HEK293 (cell line): ENCODE results near the gene MATN3.

Experiments used
- CTCF ChIA-PET: fragments of 350-600 bp; formaldehyde crosslinking; extraction: SDS; loops from one replicate; lab custom pipeline; 2021; ENCODE audit warnings: antibody characterized with exemption; lab: Yijun Ruan, JAX
- POLR2A ChIA-PET: fragments of 300-600 bp; formaldehyde crosslinking; extraction: SDS; loops from one replicate; lab custom pipeline; 2020; ENCODE audit warnings: antibody characterized with exemption, inconsistent platforms; lab: Yijun Ruan, JAX
- H3K27ac ChIP-seq: fragments of 200-500 bp; sonication (Bioruptor generic); 2 replicates; pipeline ENCODE4 v1.5.1; 2014; ENCODE audit warnings: low read depth, low read length, control low read depth, inconsistent platforms; ENCODE audit errors: extremely low read depth
- H3K36me3 ChIP-seq, 2 experiments: fragments of 200-500 bp in 1 of 2; sonication (Bioruptor generic) in 1 of 2; 1 replicate in 1 of 2; 2 replicates in 1 of 2; pipeline ENCODE4 v1.5.1; 2014 to 2017; ENCODE audit warnings: inconsistent platforms in 2 of 2, low read length in 2 of 2; ENCODE audit not compliant: control insufficient read depth in 2 of 2, insufficient read depth in 1 of 2
- H3K4me1 ChIP-seq: fragments of 200-500 bp; sonication (Bioruptor generic); 2 replicates; pipeline ENCODE4 v1.5.1; 2014; ENCODE audit warnings: mild to moderate bottlenecking, low read length, inconsistent platforms; ENCODE audit not compliant: control insufficient read depth, insufficient read depth
- H3K4me3 ChIP-seq: 2 replicates; pipeline ENCODE4 v1.5.1; 2011; ENCODE audit warnings: low read depth, mild to moderate bottlenecking, control low read depth, low read length, moderate library complexity
- H3K9me3 ChIP-seq: fragments of 200-500 bp; sonication (Bioruptor generic); 2 replicates; pipeline ENCODE4 v1.5.1; 2014; ENCODE audit warnings: low read depth, low read length, inconsistent platforms; ENCODE audit not compliant: control insufficient read depth, insufficient read depth
- GLIS1 ChIP-seq: fragments of 450-650 bp; formaldehyde crosslinking; IDR thresholded peaks from 2 replicates; pipeline ENCODE4 v1.5.1; 2016; ENCODE audit warnings: missing biosample characterization, missing genetic modification characterization
- IKZF3 ChIP-seq: fragments of 450-650 bp; IDR thresholded peaks from 2 replicates; pipeline ENCODE4 v1.5.0; 2018; ENCODE audit warnings: missing biosample characterization, mild to moderate bottlenecking, missing genetic modification characterization, moderate library complexity
- KLF9 ChIP-seq: fragments of 450-650 bp; formaldehyde crosslinking; IDR thresholded peaks from 2 replicates; pipeline ENCODE4 v1.5.1; 2016; ENCODE audit warnings: missing biosample characterization, missing genetic modification characterization, low read depth
- OSR2 ChIP-seq: fragments of 450-650 bp; formaldehyde crosslinking; IDR thresholded peaks from 2 replicates; pipeline ENCODE4 v1.5.1; 2016; ENCODE audit warnings: missing biosample characterization, missing genetic modification characterization
- REST ChIP-seq: fragments of 450-650 bp; formaldehyde crosslinking; IDR thresholded peaks from 2 replicates; pipeline ENCODE4 v1.5.1; 2016; ENCODE audit warnings: missing biosample characterization, missing genetic modification characterization
- TRIM28 ChIP-seq: IDR thresholded peaks from 2 replicates; pipeline ENCODE4 v1.6.1; 2011; ENCODE audit warnings: low read length, control low read depth, borderline replicate concordance
- TSHZ1 ChIP-seq: fragments of 450-650 bp; formaldehyde crosslinking; IDR thresholded peaks from 2 replicates; pipeline ENCODE4 v1.5.1; 2016; ENCODE audit warnings: missing biosample characterization, missing genetic modification characterization, borderline replicate concordance
- YY2 ChIP-seq: fragments of 450-650 bp; formaldehyde crosslinking; IDR thresholded peaks from 2 replicates; pipeline ENCODE4 v1.5.1; 2016; ENCODE audit warnings: missing biosample characterization, missing genetic modification characterization
- ZFP37 ChIP-seq: fragments of 450-650 bp; formaldehyde crosslinking; IDR thresholded peaks from 2 replicates; pipeline ENCODE4 v1.5.1; 2016; ENCODE audit warnings: missing biosample characterization, missing genetic modification characterization
- ZNF140 ChIP-seq: fragments of 450-650 bp; formaldehyde crosslinking; IDR thresholded peaks from 2 replicates; pipeline ENCODE4 v1.5.1; 2016; ENCODE audit warnings: missing biosample characterization, missing genetic modification characterization
- ZNF146 ChIP-seq: fragments of 450-650 bp; formaldehyde crosslinking; IDR thresholded peaks from 2 replicates; pipeline ENCODE4 v1.5.1; 2016; ENCODE audit warnings: missing biosample characterization, missing genetic modification characterization
- ZNF157 ChIP-seq: fragments of 450-650 bp; formaldehyde crosslinking; IDR thresholded peaks from 2 replicates; pipeline ENCODE4 v1.5.1; 2016; ENCODE audit warnings: missing biosample characterization, missing genetic modification characterization
- ZNF175 ChIP-seq: fragments of 450-650 bp; formaldehyde crosslinking; IDR thresholded peaks from 2 replicates; pipeline ENCODE4 v1.5.1; 2016; ENCODE audit warnings: missing biosample characterization, missing genetic modification characterization
- ZNF19 ChIP-seq: fragments of 450-650 bp; formaldehyde crosslinking; IDR thresholded peaks from 2 replicates; pipeline ENCODE4; 2016; ENCODE audit warnings: missing biosample characterization, missing genetic modification characterization, low read depth
- ZNF214 ChIP-seq: fragments of 450-650 bp; formaldehyde crosslinking; IDR thresholded peaks from 2 replicates; pipeline ENCODE4 v1.5.1; 2017; ENCODE audit warnings: missing biosample characterization, mild to moderate bottlenecking, missing genetic modification characterization, borderline replicate concordance
- ZNF274 ChIP-seq, 2 experiments: fragments of 200-500 bp in 1 of 2; fragments of 450-650 bp in 1 of 2; sonication (Bioruptor generic) in 1 of 2; formaldehyde crosslinking in 1 of 2; IDR thresholded peaks; 2 replicates each; pipeline versions ENCODE4 v1.5.1 to v1.6.1; 2014 to 2016; ENCODE audit warnings: borderline replicate concordance in 1 of 2, inconsistent platforms in 1 of 2, low read length in 1 of 2, missing biosample characterization in 1 of 2, missing genetic modification characterization in 1 of 2
- ZNF292 ChIP-seq: fragments of 450-650 bp; formaldehyde crosslinking; IDR thresholded peaks from 2 replicates; pipeline ENCODE4 v1.5.1; 2016; ENCODE audit warnings: low read depth, missing biosample characterization, missing genetic modification characterization, borderline replicate concordance
- ZNF398 ChIP-seq: fragments of 450-650 bp; formaldehyde crosslinking; IDR thresholded peaks from 2 replicates; pipeline ENCODE4 v1.5.1; 2017; ENCODE audit warnings: missing biosample characterization, missing genetic modification characterization
- ZNF544 ChIP-seq: fragments of 450-650 bp; formaldehyde crosslinking; IDR thresholded peaks from 2 replicates; pipeline ENCODE4 v1.5.0; 2017; ENCODE audit warnings: missing biosample characterization, missing genetic modification characterization
- ZNF555 ChIP-seq: fragments of 450-650 bp; formaldehyde crosslinking; conservative IDR thresholded peaks from 2 replicates; pipeline ENCODE4 v1.5.1; 2017; ENCODE audit warnings: missing biosample characterization, mild to moderate bottlenecking, missing genetic modification characterization, inconsistent platforms
- ZNF561 ChIP-seq: fragments of 450-650 bp; IDR thresholded peaks from 2 replicates; pipeline ENCODE4 v1.5.1; 2018; ENCODE audit warnings: missing biosample characterization, missing genetic modification characterization, borderline replicate concordance
- ZNF626 ChIP-seq: fragments of 450-650 bp; sonication (Bioruptor Pico); formaldehyde crosslinking; IDR thresholded peaks from 2 replicates; pipeline ENCODE4 v1.5.1; 2018; ENCODE audit warnings: missing biosample characterization, missing genetic modification characterization, inconsistent platforms
- ZNF785 ChIP-seq: fragments of 450-650 bp; formaldehyde crosslinking; IDR thresholded peaks from 2 replicates; pipeline ENCODE4 v1.5.1; 2016; ENCODE audit warnings: missing biosample characterization, missing genetic modification characterization
- ZSCAN23 ChIP-seq: fragments of 450-650 bp; formaldehyde crosslinking; IDR thresholded peaks from 2 replicates; pipeline ENCODE4 v1.5.1; 2016; ENCODE audit warnings: missing biosample characterization, missing genetic modification characterization
- ZSCAN5A ChIP-seq: fragments of 450-650 bp; formaldehyde crosslinking; IDR thresholded peaks from 2 replicates; pipeline ENCODE4 v1.5.1; 2016; ENCODE audit warnings: missing biosample characterization, missing genetic modification characterization

Gene MATN3

GRCh38 chr2:19988600-19988999, 23.9 kb downstream of the MATN3 start (continued):
- TF ChIP-seq ZSCAN5A (tag by site-specific recombination) (no peak), ZNF292 (no peak), YY2 (tag by site-specific recombination) (no peak), ZNF544 (tag by site-specific recombination) (no peak), ZNF785 (tag by site-specific recombination) (no peak), ZNF175 (tag by site-specific recombination) (no peak), ZNF19 (tag by site-specific recombination) (no peak), ZNF398 (no peak)

GRCh38 chr2:19987936-19988335, 24.5 kb downstream of the MATN3 start:
- TF ChIP-seq ZSCAN23 (tag by site-specific recombination): no peak
- no peak for TF ChIP-seq ZNF274 (IDR thresholded peaks at IDR 0.05; ENCODE audit: low read length)
- TF ChIP-seq ZNF274 (tag by site-specific recombination; IDR thresholded peaks at IDR 0.05; ENCODE audit: borderline replicate concordance): no peak
- TF ChIP-seq ZNF140 (tag by site-specific recombination): no peak
- no peak for TF ChIP-seq KLF9 (tag by site-specific recombination)
- no peak for TF ChIP-seq ZNF561 (tag by site-specific recombination)
- TF ChIP-seq GLIS1 (tag by site-specific recombination): no peak
- TF ChIP-seq ZNF157: no peak
- TF ChIP-seq ZNF785 (tag by site-specific recombination): no peak
- no peak for TF ChIP-seq REST (tag by site-specific recombination)
- TF ChIP-seq ZNF146 (tag by site-specific recombination): no peak
- no peak overlapping the region for H3K4me3 ChIP-seq
- POLR2A ChIA-PET: no interaction called here
- no peak overlapping the region for H3K27ac ChIP-seq
- H3K4me1 ChIP-seq: no peaks in the 10 kb centered on the region
- no peaks in the 10 kb centered on the region for H3K9me3 ChIP-seq
- H3K36me3 ChIP-seq: peaks cover 0 to 14% of the 10 kb centered on the region in 2 experiments; a peak in 1 of 3 replicates
- CTCF ChIA-PET: interaction anchor here (0.5 to 0.6 kb wide), 2 partner anchors 27 to 36 kb away, joined by 3 to 4 read pairs; no protein-coding TSS in a partner anchor

- Histone ChIP-seq H3K36me3 (peaks cover 14 to 23% of the 10 kb centered on the region in 2 experiments), H3K4me1 (no peaks in the 10 kb centered on the region), H3K9me3 (no peaks in the 10 kb centered on the region), H3K27ac (no peak overlapping the region), H3K4me3 (no peak overlapping the region)
- CTCF ChIA-PET: interaction anchor here (0.7 to 1.0 kb wide), 2 partner anchors 33 to 309 kb away, joined by 3 to 8 read pairs; no protein-coding TSS in a partner anchor
- POLR2A ChIA-PET: interaction anchor here (0.9 kb wide), 1 partner anchor 8 kb away, joined by 3 read pairs; the partner anchor contains the start of gene WDR35
- no peak for TF ChIP-seq ZNF214 (tag by site-specific recombination)
- no peak for TF ChIP-seq TSHZ1 (tag by site-specific recombination)
- no peak for TF ChIP-seq ZNF626 (tag by site-specific recombination)
- TF ChIP-seq TRIM28: no peak
- TF ChIP-seq OSR2 (tag by site-specific recombination): no peak
- no peak for TF ChIP-seq IKZF3 (tag by site-specific recombination)
- no peak for TF ChIP-seq ZNF555 (tag by site-specific recombination)
- TF ChIP-seq ZFP37: no peak
Measured at GRCh38 chr2:19982268-19982667, 30.2 kb downstream of the MATN3 start.
